Testis (tissue), 3 donors: ENCODE results near the gene PPP1R3D. TPM values are rescaled to one million over a fixed set of nuclear protein-coding genes. Genes with fewer than 3 reads are reported as not detected.
"Not testable (repeated sequence)": the region's sequence is repeated elsewhere in the genome, so short reads cannot be mapped to it uniquely, and the experiment has no call there.

Source experiments
- DNase-seq: peaks from one replicate; pipeline ENCODE4 v3.0.0-alpha.2; 2019
- H3K27ac ChIP-seq, 2 donors: fragments of 200-600 bp; sonication (generic); one replicate each; pipeline ENCODE4 v1.5.1; 2019
- H3K27me3 ChIP-seq: fragments of 200-600 bp; sonication (generic); one replicate; pipeline ENCODE4 v1.5.1; 2019
- H3K36me3 ChIP-seq: fragments of 200-600 bp; sonication (generic); one replicate; pipeline ENCODE4 v1.5.1; 2017; ENCODE audit warnings: low read depth; ENCODE audit errors: missing control alignments
- H3K4me1 ChIP-seq: fragments of 200-600 bp; sonication (generic); one replicate; pipeline ENCODE4 v1.5.1; 2019
- H3K4me3 ChIP-seq, 2 donors: fragments of 200-600 bp; sonication (generic); one replicate each; pipeline ENCODE4 v1.5.1; 2017 to 2019
- H3K9me3 ChIP-seq: fragments of 200-600 bp; sonication (generic); one replicate; pipeline ENCODE4 v1.5.1; 2017
- CTCF ChIP-seq, 3 experiments: fragments of 450-650 bp in 2 of 3; fragments of 200-600 bp in 1 of 3; sonication (generic) in 1 of 3; IDR thresholded peaks; one replicate each; pipeline ENCODE4 v1.5.1; 2016 to 2019; ENCODE audit warnings: antibody characterized with exemption in 3 of 3, mild to moderate bottlenecking in 2 of 3, moderate library complexity in 1 of 3
- POLR2A ChIP-seq: fragments of 450-650 bp; IDR thresholded peaks from one replicate; pipeline ENCODE4 v1.6.1; 2017; ENCODE audit warnings: antibody characterized with exemption, mild to moderate bottlenecking, moderate library complexity
- WGBS, 2 donors: methylation state at CpG; one replicate each; pipeline ENCODE4 v1.1.5; 2018; 5-methylcytosine and 5-hydroxymethylcytosine counted together
- intact Hi-C: fragments of 100-400 bp; cut with DNase I; formaldehyde crosslinking; loops from one replicate; pipeline ENCODE4 v1.15.1; 2023; ENCODE audit warnings: low total_unique reads
- polyA plus RNA-seq: library from polyadenylated mRNA; stranded (reverse); fragments of 350-450 nt; fragmentation: Illumina TruSeq; extraction: RNeasy Lipid Tissue Mini Kit (QIAGEN cat#74804); gene quantifications from one replicate; pipeline ENCODE4 v1.2.3, GENCODE V29; 2014; ENCODE audit warnings: low read depth, low replicate concordance; ENCODE audit not compliant: insufficient read depth
- total RNA-seq, 2 donors: library from RNA; depleted of rRNA; stranded (reverse); fragments of >200 nt; gene quantifications; one replicate each; pipeline ENCODE4 v1.2.3, GENCODE V29; 2016

Gene PPP1R3D
- total and polyA plus RNA-seq, 3 donors from 2014 or later = 4.7 to 9.4 (median 8.2) TPM

- Histone ChIP-seq H3K27me3 (no peaks in the 10 kb centered on the region), H3K27ac (no peak overlapping the region), H3K4me1 (no peaks in the 10 kb centered on the region), H3K4me3 (no peak overlapping the region), H3K9me3 (no peaks in the 10 kb centered on the region), H3K36me3 (no peaks in the 10 kb centered on the region)
- WGBS, 2 donors = 91 to 92% methylated on average over 1 of the region's 1 CpG
- DNase-seq = no peak
- TF ChIP-seq CTCF (IDR thresholded peaks at IDR 0.05) (no peak), POLR2A (no peak)
- intact Hi-C loops = no loop called here
Measured at GRCh38 chr20:59895908-59896307, 44.2 kb downstream of the PPP1R3D start.

- Histone ChIP-seq H3K4me3 (no peak overlapping the region), H3K27ac (no peak overlapping the region), H3K27me3 (no peaks in the 10 kb centered on the region), H3K36me3 (no peaks in the 10 kb centered on the region), H3K4me1 (no peaks in the 10 kb centered on the region), H3K9me3 (no peaks in the 10 kb centered on the region)
- WGBS, 2 donors = 59 to 63% methylated on average over 1 of the region's 1 CpG
- TF ChIP-seq CTCF (IDR thresholded peaks at IDR 0.05) = no peak
- no peak for TF ChIP-seq POLR2A
- no peak for DNase-seq
- intact Hi-C loops = no loop called here
Measured at GRCh38 chr20:59891581-59891980, 48.5 kb downstream of the PPP1R3D start.

GRCh38 chr20:59890035-59890434 is 50.1 kb downstream of the PPP1R3D start:
- H3K4me1 ChIP-seq, H3K27me3 ChIP-seq, H3K4me3 ChIP-seq, H3K9me3 ChIP-seq, DNase-seq, intact Hi-C loops, H3K27ac ChIP-seq, H3K36me3 ChIP-seq: not testable (repeated sequence)
- 91 to 93% methylated on average over 2 of the region's 2 CpGs for WGBS, 2 donors

- 89 to 98% methylated on average over 1 of the region's 1 CpG for WGBS, 2 donors
- TF ChIP-seq POLR2A (no peak), CTCF (IDR thresholded peaks at IDR 0.05) (no peak)
- H3K27me3 ChIP-seq = no peaks in the 10 kb centered on the region
- H3K27ac ChIP-seq = no peak overlapping the region
- DNase-seq = no peak
- no peak overlapping the region for H3K4me3 ChIP-seq
- intact Hi-C loops = no loop called here
- H3K9me3 ChIP-seq = no peaks in the 10 kb centered on the region
- no peaks in the 10 kb centered on the region for H3K4me1 ChIP-seq
- no peaks in the 10 kb centered on the region for H3K36me3 ChIP-seq
Measured at GRCh38 chr20:59888050-59888449, 52.1 kb downstream of the PPP1R3D start.

Other genes starting within 250 kb of the PPP1R3D start
- 10 to 100 TPM; 23.8 to 55.8 TPM for gene SYCP2, start 6.7 kb downstream of the PPP1R3D start, total RNA-seq
- 18.8 TPM for gene SYCP2, start 6.7 kb downstream of the PPP1R3D start, polyA plus RNA-seq
- 10 to 100 TPM; 11.6 to 22.3 TPM for gene FAM217B, start 84 bp upstream of the PPP1R3D start, total RNA-seq
- gene FAM217B, start 84 bp upstream of the PPP1R3D start, polyA plus RNA-seq = 18.6 TPM
- gene CDH26, start 18.1 kb upstream of the PPP1R3D start, total RNA-seq = 1 to 10 TPM; 1.7 to 3.5 TPM
- gene CDH26, start 18.1 kb upstream of the PPP1R3D start, polyA plus RNA-seq = 2.0 TPM